ENCODE measurements around the gene NT5DC2.

DNA sequence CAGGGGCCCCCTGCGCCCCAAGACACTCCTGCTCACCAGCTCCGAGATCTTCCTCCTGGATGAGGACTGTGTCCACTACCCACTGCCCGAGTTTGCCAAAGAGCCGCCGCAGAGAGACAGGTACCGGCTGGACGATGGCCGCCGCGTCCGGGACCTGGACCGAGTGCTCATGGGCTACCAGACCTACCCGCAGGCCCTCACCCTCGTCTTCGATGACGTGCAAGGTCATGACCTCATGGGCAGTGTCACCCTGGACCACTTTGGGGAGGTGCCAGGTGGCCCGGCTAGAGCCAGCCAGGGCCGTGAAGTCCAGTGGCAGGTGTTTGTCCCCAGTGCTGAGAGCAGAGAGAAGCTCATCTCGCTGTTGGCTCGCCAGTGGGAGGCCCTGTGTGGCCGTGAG is 41.6 kb downstream of the NT5DC2 start:
- no peak for TF ChIP-seq CTCF (IDR thresholded peaks at IDR 0.05)
- no peak for TF ChIP-seq POLR2A (IDR thresholded peaks at IDR 0.05)

Data from testis (tissue), 2 donors.